IPS-20b (cell line): ENCODE measurements around the gene PCDHA5.
"Not testable (repeated sequence)": the region's sequence is repeated elsewhere in the genome, so short reads cannot be mapped to it uniquely, and the experiment has no call there.

Experiments
- H3K27ac ChIP-seq: one replicate; pipeline ENCODE4 v1.5.1; 2013; ENCODE audit warnings: low read length
- H3K27me3 ChIP-seq: 2 replicates; pipeline ENCODE4 v1.6.1; 2013; ENCODE audit warnings: mild to moderate bottlenecking, low read length, inconsistent platforms; ENCODE audit not compliant: insufficient read depth
- H3K36me3 ChIP-seq: 2 replicates; pipeline ENCODE4 v1.6.1; 2013; ENCODE audit warnings: low read depth, mild to moderate bottlenecking, inconsistent platforms, low read length, moderate library complexity; ENCODE audit not compliant: insufficient read depth
- H3K4me1 ChIP-seq: 2 replicates; pipeline ENCODE4 v1.6.1; 2013; ENCODE audit warnings: mild to moderate bottlenecking, control low read depth, inconsistent platforms, low read length, moderate library complexity; ENCODE audit not compliant: insufficient read depth
- H3K4me3 ChIP-seq: 2 replicates; pipeline ENCODE4 v1.5.1; 2013; ENCODE audit warnings: mild to moderate bottlenecking, low read length, inconsistent platforms
- H3K9ac ChIP-seq: 2 replicates; pipeline ENCODE4 v1.6.1; 2013; ENCODE audit warnings: low read depth, mild to moderate bottlenecking, inconsistent platforms, low read length, moderate library complexity
- H3K9me3 ChIP-seq: 2 replicates; pipeline ENCODE4 v1.6.1; 2013; ENCODE audit warnings: mild to moderate bottlenecking, low read depth, low read length, inconsistent platforms; ENCODE audit not compliant: insufficient read depth

Gene PCDHA5

GRCh38 chr5:140821375-140822280, at the start of gene PCDHA5:
TSS of gene PCDHA5 (plus strand) at chr5:140821613.
- Histone ChIP-seq H3K4me3 (no peak within 1 kb of the TSS), H3K27me3 (no peaks in the 10 kb centered on the region), H3K36me3 (no peaks in the 10 kb centered on the region), H3K9me3 (peaks cover 50% of the 10 kb centered on the region; the same call in 1 of the 2 replicates), H3K4me1 (no peaks in the 10 kb centered on the region), H3K27ac (no peak within 1 kb of the TSS), H3K9ac (no peak within 1 kb of the TSS)

- Histone ChIP-seq H3K9me3 (peaks cover 86% of the 10 kb centered on the region), H3K9ac (no peak overlapping the region), H3K4me3 (no peak overlapping the region), H3K27ac (no peak overlapping the region), H3K36me3 (no peaks in the 10 kb centered on the region), H3K4me1 (no peaks in the 10 kb centered on the region), H3K27me3 (no peaks in the 10 kb centered on the region)
These were observed 40.9 kb upstream of the PCDHA5 start for GRCh38 chr5:140780512-140780911.

GRCh38 chr5:140785905-140786686, 35.3 kb upstream of the PCDHA5 start, which contains the start of gene PCDHA1:
TSS of gene PCDHA1 (plus strand) at chr5:140786140.
- H3K9ac ChIP-seq, result no peak within 1 kb of the TSS
- H3K36me3 ChIP-seq, result no peaks in the 10 kb centered on the region
- H3K4me3 ChIP-seq, result no peak within 1 kb of the TSS
- peaks cover 82% of the 10 kb centered on the region for H3K9me3 ChIP-seq
- no peaks in the 10 kb centered on the region for H3K4me1 ChIP-seq
- H3K27me3 ChIP-seq, result no peaks in the 10 kb centered on the region
- H3K27ac ChIP-seq, result no peak within 1 kb of the TSS

- not testable (repeated sequence) for H3K4me1 ChIP-seq, H3K4me3 ChIP-seq, H3K36me3 ChIP-seq, H3K27ac ChIP-seq, H3K9ac ChIP-seq, H3K27me3 ChIP-seq
- H3K9me3 ChIP-seq, result peaks cover 83% of the 10 kb centered on the region
These were observed 34.0 kb upstream of the PCDHA5 start for GRCh38 chr5:140787422-140787821.

- not testable (repeated sequence) for H3K27ac ChIP-seq, H3K4me1 ChIP-seq, H3K27me3 ChIP-seq, H3K36me3 ChIP-seq, H3K9ac ChIP-seq, H3K4me3 ChIP-seq
- H3K9me3 ChIP-seq, result peaks cover 83% of the 10 kb centered on the region
These were observed 33.4 kb upstream of the PCDHA5 start for GRCh38 chr5:140787849-140788504.

- Histone ChIP-seq H3K27me3 (no peaks in the 10 kb centered on the region), H3K36me3 (no peaks in the 10 kb centered on the region), H3K9ac (no peak overlapping the region), H3K4me1 (no peaks in the 10 kb centered on the region), H3K9me3 (peaks cover 76% of the 10 kb centered on the region), H3K4me3 (no peak overlapping the region), H3K27ac (no peak overlapping the region)
These were observed 30.3 kb upstream of the PCDHA5 start for GRCh38 chr5:140791089-140791488.

GRCh38 chr5:140794595-140795258, 26.7 kb upstream of the PCDHA5 start, which contains the start of gene PCDHA2:
TSS of gene PCDHA2 (plus strand) at chr5:140794852.
- no peaks in the 10 kb centered on the region for H3K27me3 ChIP-seq
- H3K27ac ChIP-seq, result no peak within 1 kb of the TSS
- no peaks in the 10 kb centered on the region for H3K36me3 ChIP-seq
- peak within 1 kb of the TSS; percentile 24; the same call in 1 of the 2 replicates for H3K4me3 ChIP-seq
- H3K9ac ChIP-seq, result no peak within 1 kb of the TSS
- H3K9me3 ChIP-seq, result peaks cover 70% of the 10 kb centered on the region
- H3K4me1 ChIP-seq, result no peaks in the 10 kb centered on the region

- Histone ChIP-seq H3K9ac (no peak overlapping the region), H3K27ac (no peak overlapping the region), H3K27me3 (no peaks in the 10 kb centered on the region), H3K4me1 (no peaks in the 10 kb centered on the region), H3K36me3 (no peaks in the 10 kb centered on the region), H3K4me3 (peak overlapping the region; percentile 24; the same call in 1 of the 2 replicates), H3K9me3 (peaks cover 70% of the 10 kb centered on the region)
These were observed 26.2 kb upstream of the PCDHA5 start for GRCh38 chr5:140795259-140795641.

- H3K36me3 ChIP-seq, H3K4me1 ChIP-seq, H3K27ac ChIP-seq, H3K4me3 ChIP-seq, H3K9ac ChIP-seq, H3K27me3 ChIP-seq: not testable (repeated sequence)
- peaks cover 70% of the 10 kb centered on the region for H3K9me3 ChIP-seq
These were observed 25.2 kb upstream of the PCDHA5 start for GRCh38 chr5:140796072-140796717.

- H3K9me3 ChIP-seq, result peaks cover 71% of the 10 kb centered on the region
- H3K4me3 ChIP-seq, result no peak overlapping the region
- no peak overlapping the region for H3K9ac ChIP-seq
- H3K4me1 ChIP-seq, result no peaks in the 10 kb centered on the region
- H3K27ac ChIP-seq, result no peak overlapping the region
- no peaks in the 10 kb centered on the region for H3K27me3 ChIP-seq
- no peaks in the 10 kb centered on the region for H3K36me3 ChIP-seq
These were observed 24.7 kb upstream of the PCDHA5 start for GRCh38 chr5:140796718-140797095.
